ENCODE results near the gene ZSWIM4. TPM values are rescaled to one million over a fixed set of nuclear protein-coding genes. Genes with fewer than 3 reads are reported as not detected.
A peak's percentile ranks its signal among the peaks of the same experiment; 100 is the strongest.
"Not testable (repeated sequence)": the region's sequence is repeated elsewhere in the genome, so short reads cannot be mapped to it uniquely, and the experiment has no call there.

Gene ZSWIM4
- total RNA-seq, 6 donors from 2014 or later, result 7.3 to 22.6 (median 10.1) TPM

DNA sequence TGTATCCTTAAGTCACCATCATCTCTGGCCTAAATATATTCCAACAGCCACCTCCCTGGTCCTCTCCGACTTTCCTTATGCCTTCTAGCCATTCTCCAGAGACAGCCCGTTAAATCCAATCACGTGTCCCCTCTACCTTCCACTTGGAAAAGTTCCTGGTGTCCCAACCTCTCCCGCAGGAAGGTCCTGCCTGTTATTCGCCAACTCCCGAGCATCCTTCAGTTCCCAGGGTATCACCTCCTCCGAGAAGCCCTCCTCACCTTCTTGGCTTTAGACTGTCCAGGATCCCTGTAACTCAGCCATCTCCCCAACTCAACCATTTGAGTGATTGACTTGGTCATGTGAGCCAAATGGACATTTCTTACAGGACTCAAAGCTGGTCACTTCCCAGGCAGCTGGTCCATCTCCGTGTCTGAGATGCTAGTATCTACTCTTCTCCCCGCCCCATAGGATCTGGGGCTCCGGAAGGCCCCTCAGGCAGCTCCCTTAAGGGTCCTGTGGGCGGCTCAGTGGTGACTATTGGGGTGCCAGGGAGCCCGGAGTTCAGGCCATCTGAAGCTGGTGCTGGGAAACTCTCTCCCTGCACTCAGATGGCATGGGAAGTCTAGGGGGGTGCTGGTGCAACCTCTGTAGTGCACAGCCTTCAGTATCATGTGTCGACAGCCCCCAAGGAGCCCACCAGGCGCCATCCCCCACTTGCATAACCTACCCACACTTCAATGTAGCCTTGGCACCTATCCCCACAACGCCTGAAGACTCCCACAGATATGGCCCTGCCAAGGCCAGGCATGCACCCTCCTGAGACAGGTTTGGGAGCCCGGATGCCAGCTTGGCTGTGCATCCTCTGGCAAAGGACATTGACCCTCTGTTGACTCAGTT is 53.8 kb downstream of the ZSWIM4 start:
- no peaks in the 10 kb centered on the region for H3K9me3 ChIP-seq
- no peak overlapping the region for H3K4me3 ChIP-seq
- H3K4me1 ChIP-seq, result peaks cover 48 to 78% (median 73%) of the 10 kb centered on the region in 4 donors
- ATAC-seq (ENCODE audit: low FRiP score in 2 of 2) (no peak), DNase-seq (no peak)
- WGBS, 2 donors, result 70 to 71% methylated on average over 11 to 15 of the region's 16 CpGs
- H3K36me3 ChIP-seq, result no peaks in the 10 kb centered on the region
- peak overlapping the region; percentile 99 to 100 (median 100) for H3K27ac ChIP-seq
- TF ChIP-seq EP300 (IDR thresholded peaks at IDR 0.05) (no peak), POLR2A (IDR thresholded peaks at IDR 0.05) (no peak), POLR2AphosphoS5 (IDR thresholded peaks at IDR 0.05) (no peak)
- TF ChIP-seq, protein P1, sequence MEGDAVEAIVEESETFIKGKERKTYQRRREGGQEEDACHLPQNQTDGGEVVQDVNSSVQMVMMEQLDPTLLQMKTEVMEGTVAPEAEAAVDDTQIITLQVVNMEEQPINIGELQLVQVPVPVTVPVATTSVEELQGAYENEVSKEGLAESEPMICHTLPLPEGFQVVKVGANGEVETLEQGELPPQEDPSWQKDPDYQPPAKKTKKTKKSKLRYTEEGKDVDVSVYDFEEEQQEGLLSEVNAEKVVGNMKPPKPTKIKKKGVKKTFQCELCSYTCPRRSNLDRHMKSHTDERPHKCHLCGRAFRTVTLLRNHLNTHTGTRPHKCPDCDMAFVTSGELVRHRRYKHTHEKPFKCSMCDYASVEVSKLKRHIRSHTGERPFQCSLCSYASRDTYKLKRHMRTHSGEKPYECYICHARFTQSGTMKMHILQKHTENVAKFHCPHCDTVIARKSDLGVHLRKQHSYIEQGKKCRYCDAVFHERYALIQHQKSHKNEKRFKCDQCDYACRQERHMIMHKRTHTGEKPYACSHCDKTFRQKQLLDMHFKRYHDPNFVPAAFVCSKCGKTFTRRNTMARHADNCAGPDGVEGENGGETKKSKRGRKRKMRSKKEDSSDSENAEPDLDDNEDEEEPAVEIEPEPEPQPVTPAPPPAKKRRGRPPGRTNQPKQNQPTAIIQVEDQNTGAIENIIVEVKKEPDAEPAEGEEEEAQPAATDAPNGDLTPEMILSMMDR (IDR thresholded peaks at IDR 0.05), result no peak
- no peaks in the 10 kb centered on the region for H3K27me3 ChIP-seq

DNA sequence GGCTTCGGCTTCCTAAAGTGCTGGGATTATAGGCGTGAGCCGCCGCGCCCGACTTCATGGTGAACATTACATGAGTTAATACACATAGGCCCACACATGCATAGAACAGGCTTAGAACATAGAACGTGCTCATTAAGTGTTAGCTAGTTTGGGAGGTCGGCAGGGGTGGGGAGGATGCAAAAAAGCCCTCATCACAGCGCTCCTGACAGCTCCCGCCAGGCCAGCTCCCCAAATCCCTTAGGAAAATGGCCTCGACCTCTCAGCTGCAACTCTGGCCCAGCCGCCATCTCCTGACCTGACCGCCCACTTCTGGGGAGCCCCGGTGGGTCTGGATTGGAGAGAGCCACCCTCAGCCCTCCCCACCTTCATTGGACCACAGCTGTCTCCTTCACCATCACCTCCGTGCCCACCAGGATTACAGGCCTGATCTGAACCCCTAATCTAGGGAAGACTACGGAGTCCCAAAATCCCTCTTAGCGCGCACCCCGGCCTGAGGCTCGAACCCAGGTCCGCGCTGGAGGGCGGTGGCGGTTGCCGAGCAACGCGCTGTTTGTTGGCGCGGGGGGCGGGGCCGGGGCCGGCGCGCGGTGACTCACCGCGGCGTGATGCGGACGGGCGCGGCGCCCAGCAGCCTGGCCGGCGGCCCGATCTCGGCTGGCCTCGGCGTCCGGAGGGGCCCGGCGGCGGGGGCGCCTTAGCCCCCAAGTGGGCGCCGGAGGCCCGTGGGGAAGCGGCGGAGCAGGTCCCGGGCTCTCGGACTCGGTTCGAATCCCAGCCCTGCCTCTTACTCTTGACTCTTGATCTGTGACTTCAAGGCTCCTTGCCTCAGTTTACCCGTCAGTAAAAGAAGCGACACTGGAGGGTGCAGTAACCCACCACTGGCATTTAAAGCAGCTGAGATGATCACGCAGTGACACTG is 55.0 kb downstream of the ZSWIM4 start:
- H3K4me3 ChIP-seq, result peak overlapping the region in 3 of 4 donors; percentile 30 to 48 (median 40)
- WGBS, 2 donors, result 18 to 79% methylated on average over 13 to 61 of the region's 66 CpGs

DNA sequence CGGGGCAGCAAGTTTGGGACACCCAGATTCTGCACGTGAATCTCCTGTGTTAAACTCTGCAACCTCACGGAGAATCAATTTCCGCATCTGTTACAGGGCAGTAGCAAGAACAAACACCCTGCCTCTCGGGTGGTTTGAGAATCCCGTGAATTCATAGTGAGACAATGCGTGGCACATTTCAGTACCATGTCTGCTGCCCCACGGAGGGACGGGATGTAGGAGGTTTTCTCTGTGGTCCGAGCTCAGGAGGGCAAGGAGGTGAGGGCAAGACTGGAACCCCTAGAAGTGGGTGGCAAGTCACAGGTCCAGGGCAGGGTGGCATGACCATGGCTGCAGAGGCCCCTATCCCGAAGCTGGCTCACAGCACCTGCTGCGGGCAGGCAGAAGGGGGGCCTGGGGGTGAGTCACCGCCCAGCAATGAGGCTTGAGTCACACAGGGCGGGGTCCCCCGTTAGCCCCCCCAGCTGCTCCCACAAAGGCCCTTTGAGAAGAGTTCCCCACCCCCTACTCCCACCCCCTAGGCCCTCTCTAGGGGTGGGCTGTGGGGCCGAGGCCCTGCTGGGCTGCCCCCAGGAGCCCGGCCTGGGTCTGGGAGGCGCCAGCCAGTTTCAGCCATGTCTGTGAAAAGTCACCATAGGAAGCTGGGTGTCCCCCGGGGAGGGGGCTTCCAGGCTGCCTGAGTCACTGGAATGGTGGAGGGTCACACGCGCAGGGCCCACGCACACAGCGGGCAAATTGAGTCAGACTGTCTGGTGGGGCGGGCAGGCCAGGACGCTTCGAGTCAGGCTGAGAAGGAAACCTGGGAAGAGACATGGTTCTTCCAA is 55.9 kb downstream of the ZSWIM4 start:
- peak in 2 of 4 donors; percentile 91 for TF ChIP-seq EP300 (IDR thresholded peaks at IDR 0.05)
- peak in 2 of 4 donors; percentile 55 to 63 for TF ChIP-seq POLR2A (IDR thresholded peaks at IDR 0.05)
- peak; percentile 78 to 87 for TF ChIP-seq POLR2AphosphoS5 (IDR thresholded peaks at IDR 0.05)
- TF ChIP-seq, protein P1 (IDR thresholded peaks at IDR 0.05), result peak in 1 of 6 experiments; percentile 13
- H3K4me3 ChIP-seq, result peak overlapping the region in 3 of 4 donors; percentile 30 to 48 (median 40)
- H3K27ac ChIP-seq, result peak overlapping the region; percentile 96 to 100 (median 100)
- peak; percentile 90 to 95 for DNase-seq
- 48 to 52% methylated on average over 15 to 23 of the region's 26 CpGs for WGBS, 2 donors
- H3K9me3 ChIP-seq, result no peaks in the 10 kb centered on the region
- no peaks in the 10 kb centered on the region for H3K27me3 ChIP-seq
- no peaks in the 10 kb centered on the region for H3K36me3 ChIP-seq
- H3K4me1 ChIP-seq, result peaks cover 37 to 64% (median 56%) of the 10 kb centered on the region in 4 donors
- ATAC-seq (ENCODE audit: low FRiP score in 2 of 2), result peak; percentile 69 to 79

More for the DNA sequence above, 55.0 kb downstream of the ZSWIM4 start:
- ATAC-seq (ENCODE audit: low FRiP score in 2 of 2) (peak in 1 of 2 donors; percentile 55), DNase-seq (peak; percentile 87 to 98)
- no peaks in the 10 kb centered on the region for H3K36me3 ChIP-seq
- peak in 1 of 2 donors; percentile 50 for TF ChIP-seq POLR2AphosphoS5 (IDR thresholded peaks at IDR 0.05)
- TF ChIP-seq, protein P1 (IDR thresholded peaks at IDR 0.05), result no peak
- peak in 2 of 4 donors; percentile 39 to 48 for TF ChIP-seq EP300 (IDR thresholded peaks at IDR 0.05)
- TF ChIP-seq POLR2A (IDR thresholded peaks at IDR 0.05), result peak in 2 of 4 donors; percentile 72 to 74
- peaks cover 42 to 69% (median 62%) of the 10 kb centered on the region in 4 donors for H3K4me1 ChIP-seq
- H3K27me3 ChIP-seq, result no peaks in the 10 kb centered on the region
- H3K9me3 ChIP-seq, result no peaks in the 10 kb centered on the region
- peak overlapping the region; percentile 96 to 100 (median 100) for H3K27ac ChIP-seq

DNA sequence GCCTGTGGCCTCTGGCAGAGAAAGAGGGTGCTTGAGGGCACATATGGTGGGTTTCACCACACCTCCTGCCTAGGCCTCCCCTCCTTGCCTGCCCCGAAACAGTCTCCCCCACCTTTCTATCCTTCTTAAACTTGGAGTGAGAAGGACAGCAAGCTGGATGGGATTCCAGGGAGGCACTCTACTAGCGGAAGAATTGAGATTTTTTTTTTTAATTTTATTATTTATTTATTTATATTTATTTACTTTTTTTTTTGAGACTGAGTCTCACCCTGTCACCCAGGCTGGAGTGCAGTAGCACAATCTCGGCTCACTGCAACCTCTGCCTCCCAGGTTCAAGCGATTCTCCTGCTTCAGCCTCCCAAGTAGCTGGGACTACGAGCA is 56.5 kb downstream of the ZSWIM4 start:
- DNase-seq; ATAC-seq (ENCODE audit: low FRiP score in 2 of 2); H3K9me3 ChIP-seq; H3K36me3 ChIP-seq; H3K27me3 ChIP-seq; H3K4me3 ChIP-seq: not testable (repeated sequence)
- peaks cover 31 to 58% (median 50%) of the 10 kb centered on the region in 4 donors for H3K4me1 ChIP-seq
- 82 to 84% methylated on average over 5 of the region's 5 CpGs for WGBS, 2 donors
- peak overlapping the region; percentile 96 to 100 (median 100) for H3K27ac ChIP-seq

DNA sequence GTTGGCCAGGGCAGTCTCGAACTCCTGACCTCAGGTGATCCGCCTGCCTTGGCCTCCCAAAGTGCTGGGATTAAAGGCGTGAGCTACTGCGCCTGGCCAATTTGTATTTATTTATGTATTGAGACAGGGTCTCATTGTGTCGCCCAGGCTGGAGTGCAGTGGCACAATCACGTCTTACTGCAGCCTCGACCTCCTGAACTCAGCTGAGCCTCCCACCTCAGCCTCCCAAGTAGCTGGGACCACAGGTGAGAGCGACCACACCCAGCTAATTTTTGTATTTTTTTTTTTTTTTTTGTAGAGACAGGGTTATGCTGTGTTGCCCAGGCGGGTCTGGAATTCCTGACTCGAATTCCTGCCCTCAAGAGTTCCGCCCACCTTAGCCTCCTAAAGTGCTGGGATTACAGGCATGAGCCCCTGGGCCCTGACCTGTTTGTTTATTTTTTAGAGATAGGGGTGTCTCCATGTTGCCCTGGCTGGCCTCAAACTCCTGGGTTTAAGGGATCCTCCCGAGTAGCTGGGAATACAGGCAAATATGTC is 57.0 kb downstream of the ZSWIM4 start:
- not testable (repeated sequence) for H3K36me3 ChIP-seq; ATAC-seq (ENCODE audit: low FRiP score in 2 of 2); H3K27me3 ChIP-seq; H3K9me3 ChIP-seq; DNase-seq; H3K4me3 ChIP-seq
- 81 to 87% methylated on average over 12 of the region's 12 CpGs for WGBS, 2 donors
- H3K4me1 ChIP-seq, result peaks cover 26 to 53% (median 46%) of the 10 kb centered on the region in 4 donors
- H3K27ac ChIP-seq, result peak overlapping the region; percentile 96 to 100 (median 100)

Data from upper lobe of left lung (tissue), 6 donors.